Right atrium auricular region (tissue), 2 donors: ENCODE measurements around the gene TCF12. TPM values are rescaled to one million over a fixed set of nuclear protein-coding genes. Genes with fewer than 3 reads are reported as not detected.

ENCODE experiments used
- DNase-seq: peaks from one replicate; pipeline ENCODE4 v3.0.0-alpha.2; 2019; ENCODE audit warnings: low spot score
- H3K27ac ChIP-seq, 2 donors: fragments of 200-600 bp; sonication (generic); 1 replicate in 1 of 2; 2 replicates in 1 of 2; pipeline ENCODE4 v1.5.1; 2016 to 2019
- H3K27me3 ChIP-seq, 2 donors: fragments of 200-600 bp; sonication (generic); one replicate each; pipeline versions ENCODE4 v1.5.1 to v1.6.0; 2017 to 2019
- H3K36me3 ChIP-seq: fragments of 200-600 bp; sonication (generic); one replicate; pipeline ENCODE4 v1.5.1; 2016
- H3K4me1 ChIP-seq, 2 donors: fragments of 200-600 bp; sonication (generic); one replicate each; pipeline versions ENCODE4 v1.5.1 to v1.6.0; 2017 to 2019
- H3K4me3 ChIP-seq, 2 donors: fragments of 200-600 bp; sonication (generic); 1 replicate in 1 of 2; 2 replicates in 1 of 2; pipeline ENCODE4 v1.5.1; 2017 to 2019; ENCODE audit warnings: mild to moderate bottlenecking in 1 of 2, moderate library complexity in 1 of 2
- H3K9me3 ChIP-seq, 2 donors: fragments of 200-600 bp; sonication (generic); one replicate each; pipeline ENCODE4 v1.5.1; 2019
- total RNA-seq, 2 donors: library from RNA; depleted of rRNA; stranded (reverse); fragments of >200 nt; gene quantifications; one replicate each; pipeline ENCODE4 v1.1.0, GENCODE V29; 2016
- TF ChIP-seq, protein P1 (sequence below), 2 donors: fragments of 200-600 bp; sonication (generic); IDR thresholded peaks; one replicate each; pipeline ENCODE4 v1.5.1; 2019; ENCODE audit warnings: antibody characterized with exemption in 2 of 2

Gene TCF12
- total RNA-seq, 2 donors from 2014 or later: 35.2 to 40.0 TPM

DNA sequence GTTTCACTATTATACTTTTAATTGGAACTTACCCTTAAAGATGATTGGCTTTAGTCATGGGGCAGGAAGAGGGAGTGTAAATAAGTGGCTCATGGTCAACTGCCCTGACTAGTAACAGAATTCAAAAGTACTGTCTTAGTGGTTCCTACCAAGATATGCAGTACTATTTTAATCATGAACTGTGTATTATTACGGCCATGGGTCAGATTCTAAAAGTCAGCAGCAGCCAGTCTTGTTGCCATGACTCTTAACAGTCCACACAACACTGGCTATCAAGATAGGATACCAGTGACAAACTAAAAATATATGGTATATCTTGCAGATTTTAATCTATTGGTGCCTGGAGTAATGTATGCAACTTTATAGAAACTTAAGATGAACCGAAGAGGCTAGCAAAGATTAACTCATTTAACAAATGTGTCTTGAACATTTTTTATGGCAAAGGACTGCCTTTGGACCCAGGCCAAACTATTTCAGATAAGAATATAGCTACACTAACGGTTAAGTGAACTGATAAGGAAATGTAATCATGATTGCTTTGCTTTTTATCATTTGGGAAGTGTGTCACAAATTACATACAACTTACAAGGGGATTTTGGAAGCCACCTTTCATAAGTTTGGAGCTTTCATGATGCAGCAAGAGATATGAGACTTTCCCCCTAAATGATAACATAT is 163.7 kb downstream of the TCF12 start:
- Histone ChIP-seq H3K9me3 (no peaks in the 10 kb centered on the region), H3K4me3 (no peak overlapping the region), H3K27me3 (no peaks in the 10 kb centered on the region), H3K4me1 (peaks cover 0 to 26% of the 10 kb centered on the region in 2 donors), H3K27ac (peak overlapping the region in 1 of 2 donors; percentile 8), H3K36me3 (no peaks in the 10 kb centered on the region)
- no peak for DNase-seq
- TF ChIP-seq, protein P1, sequence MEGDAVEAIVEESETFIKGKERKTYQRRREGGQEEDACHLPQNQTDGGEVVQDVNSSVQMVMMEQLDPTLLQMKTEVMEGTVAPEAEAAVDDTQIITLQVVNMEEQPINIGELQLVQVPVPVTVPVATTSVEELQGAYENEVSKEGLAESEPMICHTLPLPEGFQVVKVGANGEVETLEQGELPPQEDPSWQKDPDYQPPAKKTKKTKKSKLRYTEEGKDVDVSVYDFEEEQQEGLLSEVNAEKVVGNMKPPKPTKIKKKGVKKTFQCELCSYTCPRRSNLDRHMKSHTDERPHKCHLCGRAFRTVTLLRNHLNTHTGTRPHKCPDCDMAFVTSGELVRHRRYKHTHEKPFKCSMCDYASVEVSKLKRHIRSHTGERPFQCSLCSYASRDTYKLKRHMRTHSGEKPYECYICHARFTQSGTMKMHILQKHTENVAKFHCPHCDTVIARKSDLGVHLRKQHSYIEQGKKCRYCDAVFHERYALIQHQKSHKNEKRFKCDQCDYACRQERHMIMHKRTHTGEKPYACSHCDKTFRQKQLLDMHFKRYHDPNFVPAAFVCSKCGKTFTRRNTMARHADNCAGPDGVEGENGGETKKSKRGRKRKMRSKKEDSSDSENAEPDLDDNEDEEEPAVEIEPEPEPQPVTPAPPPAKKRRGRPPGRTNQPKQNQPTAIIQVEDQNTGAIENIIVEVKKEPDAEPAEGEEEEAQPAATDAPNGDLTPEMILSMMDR (IDR thresholded peaks at IDR 0.05): no peak

DNA sequence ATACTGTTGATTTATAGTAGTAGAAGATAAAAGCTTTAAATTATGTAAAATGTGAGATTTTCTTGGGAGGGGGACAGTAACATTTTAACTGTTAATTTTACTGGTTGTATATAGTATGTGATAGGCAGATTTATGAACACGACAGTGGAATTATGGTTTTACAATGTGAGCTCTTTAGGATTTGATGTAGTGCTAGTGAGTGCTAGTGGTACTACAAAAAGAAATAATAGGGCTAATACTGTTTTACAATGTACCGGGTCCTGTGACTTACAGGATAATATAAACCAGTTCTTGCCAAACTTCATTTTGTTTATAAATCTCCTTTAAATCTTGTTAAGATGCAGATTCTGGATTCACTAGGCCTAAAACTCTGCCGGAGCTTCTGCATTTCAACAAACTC is 165.7 kb downstream of the TCF12 start:
- Histone ChIP-seq H3K4me3 (no peak overlapping the region), H3K36me3 (no peaks in the 10 kb centered on the region), H3K27me3 (no peaks in the 10 kb centered on the region), H3K27ac (no peak overlapping the region), H3K9me3 (no peaks in the 10 kb centered on the region), H3K4me1 (peaks cover 0 to 26% of the 10 kb centered on the region in 2 donors)
- TF ChIP-seq, protein P1 (IDR thresholded peaks at IDR 0.05): no peak
- no peak for DNase-seq

DNA sequence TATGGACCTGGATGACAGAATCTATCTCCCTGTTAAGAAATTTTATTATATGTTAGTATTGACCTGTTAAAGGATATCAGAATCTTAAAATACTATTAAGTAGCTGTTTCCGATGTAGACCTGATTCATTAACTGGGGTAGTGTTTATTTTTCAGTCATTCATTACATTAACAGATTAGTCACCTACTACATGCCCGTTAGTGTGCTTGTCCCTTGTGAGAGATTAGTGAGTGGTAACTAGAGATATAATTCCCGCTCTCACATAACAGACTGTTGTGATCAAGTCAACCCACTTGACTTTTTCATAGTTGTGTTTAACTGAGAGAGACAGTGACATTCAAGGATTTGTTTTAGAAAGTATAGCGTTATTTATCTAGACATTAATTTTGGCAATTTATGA is 166.8 kb downstream of the TCF12 start:
- DNase-seq: no peak
- Histone ChIP-seq H3K27ac (no peak overlapping the region), H3K4me1 (peaks cover 0 to 21% of the 10 kb centered on the region in 2 donors), H3K4me3 (no peak overlapping the region), H3K27me3 (no peaks in the 10 kb centered on the region), H3K9me3 (no peaks in the 10 kb centered on the region), H3K36me3 (no peaks in the 10 kb centered on the region)
- TF ChIP-seq, protein P1 (IDR thresholded peaks at IDR 0.05): no peak

DNA sequence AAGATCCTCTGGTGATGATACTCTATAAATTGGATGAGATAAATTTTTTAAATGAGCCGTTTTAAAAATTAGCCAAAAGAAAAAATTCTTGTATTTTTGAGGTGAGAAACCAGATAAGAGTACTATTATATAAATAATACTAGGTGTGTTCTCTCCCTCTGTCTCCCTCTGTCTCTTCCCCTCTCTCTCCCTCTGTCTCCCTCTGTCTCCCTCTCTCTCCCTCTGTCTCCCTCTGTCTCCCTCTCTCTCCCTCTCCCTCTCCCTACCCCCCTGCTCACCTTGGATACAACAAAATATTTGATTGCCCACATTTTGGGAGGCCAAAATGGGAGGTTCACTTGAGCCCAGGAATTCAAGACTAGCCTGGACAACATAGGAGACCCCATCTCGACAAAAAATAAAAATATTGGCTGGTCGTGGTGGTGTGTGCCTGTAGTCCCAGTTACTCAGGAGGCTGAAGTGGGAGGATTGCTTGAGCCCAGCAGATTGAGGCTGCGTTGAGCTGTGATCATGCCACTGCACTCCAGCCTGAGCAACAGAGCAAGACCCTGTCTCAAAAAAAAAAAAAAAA is 168.5 kb downstream of the TCF12 start:
- H3K36me3 ChIP-seq: no peaks in the 10 kb centered on the region
- no peaks in the 10 kb centered on the region for H3K9me3 ChIP-seq
- no peaks in the 10 kb centered on the region for H3K27me3 ChIP-seq
- TF ChIP-seq, protein P1 (IDR thresholded peaks at IDR 0.05): no peak
- H3K4me1 ChIP-seq: peaks cover 0 to 8% of the 10 kb centered on the region in 2 donors
- H3K27ac ChIP-seq: no peak overlapping the region
- H3K4me3 ChIP-seq: no peak overlapping the region
- no peak for DNase-seq

DNA sequence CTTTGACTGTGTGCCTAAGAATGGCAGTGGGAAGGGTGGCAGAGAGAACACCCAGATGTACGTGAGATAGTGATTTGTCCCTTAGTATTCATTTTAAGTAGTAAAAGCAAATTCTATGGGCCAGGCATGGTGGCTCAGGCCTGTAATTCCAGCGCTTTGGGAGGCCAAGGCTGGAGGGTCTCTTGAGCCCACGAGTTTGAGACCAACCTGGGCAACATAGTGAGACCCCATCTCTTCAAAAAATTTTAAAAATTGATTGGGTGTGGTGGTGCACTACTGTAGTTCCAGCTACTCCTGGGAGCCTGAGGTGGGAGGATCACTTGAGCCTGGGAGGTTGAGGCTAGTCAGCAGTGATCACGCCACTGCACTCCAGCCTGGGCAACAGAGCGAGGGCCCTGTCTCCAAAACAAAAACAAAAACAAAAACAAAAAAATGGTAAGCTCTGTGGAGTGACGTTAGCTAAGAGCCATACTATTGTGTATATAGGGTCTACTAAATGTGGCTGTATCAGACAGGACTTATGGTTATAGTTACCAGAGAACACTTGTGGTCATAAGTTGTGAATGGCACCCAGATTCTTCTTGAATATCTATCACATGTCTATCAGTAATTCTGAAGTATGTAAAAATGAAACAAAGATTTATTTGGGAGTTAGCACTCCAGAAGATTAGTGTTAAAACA is 171.5 kb downstream of the TCF12 start:
- no peak for DNase-seq
- H3K4me3 ChIP-seq: no peak overlapping the region
- no peaks in the 10 kb centered on the region for H3K4me1 ChIP-seq
- no peaks in the 10 kb centered on the region for H3K9me3 ChIP-seq
- no peak overlapping the region for H3K27ac ChIP-seq
- TF ChIP-seq, protein P1 (IDR thresholded peaks at IDR 0.05): no peak
- no peaks in the 10 kb centered on the region for H3K36me3 ChIP-seq
- no peaks in the 10 kb centered on the region for H3K27me3 ChIP-seq
